Measurements from ENCODE around the gene PLCB3.
A peak's percentile ranks its signal among the peaks of the same experiment; 100 is the strongest.

PLCB3 gene

GRCh38 chr11:64268025-64268892 is 16.9 kb downstream of the PLCB3 start:
- no peak for DNase-seq

- peak; percentile 41 to 53 for DNase-seq
Measured at GRCh38 chr11:64268893-64269539, 17.7 kb downstream of the PLCB3 start.

GRCh38 chr11:64269540-64270220 is 18.4 kb downstream of the PLCB3 start:
- DNase-seq, result peak; percentile 98

GRCh38 chr11:64275031-64275800 is 23.9 kb downstream of the PLCB3 start:
- no peak for DNase-seq

GRCh38 chr11:64275841-64276240 is 24.5 kb downstream of the PLCB3 start:
- DNase-seq, result no peak

- DNase-seq, result no peak
Measured at GRCh38 chr11:64276653-64277431, 25.5 kb downstream of the PLCB3 start.

- no peak for DNase-seq
Measured at GRCh38 chr11:64278576-64279190, 27.4 kb downstream of the PLCB3 start.

- no peak for DNase-seq
Measured at GRCh38 chr11:64281957-64282770, 30.8 kb downstream of the PLCB3 start.

- DNase-seq, result no peak
Measured at GRCh38 chr11:64283092-64283491, 31.8 kb downstream of the PLCB3 start.

GRCh38 chr11:64284048-64284961 is 33.0 kb downstream of the PLCB3 start, which contains the start of gene BAD:
BAD (minus strand) TSS chr11:64284665; CDS start chr11:64284368, 297 bp downstream.
- peak; percentile 95 to 96 for DNase-seq

GRCh38 chr11:64284962-64285884 is 33.9 kb downstream of the PLCB3 start, which contains the start of gene GPR137:
GPR137 (plus strand) TSS chr11:64285848; CDS start chr11:64286525, 677 bp downstream.
- peak; percentile 91 to 93 for DNase-seq

- no peak for DNase-seq
Measured at GRCh38 chr11:64285885-64286800, 34.8 kb downstream of the PLCB3 start.

GRCh38 chr11:64286801-64287159 is 35.5 kb downstream of the PLCB3 start:
- no peak for DNase-seq

- no peak for DNase-seq
Measured at GRCh38 chr11:64287676-64288352, 36.5 kb downstream of the PLCB3 start.

- no peak for DNase-seq
Measured at GRCh38 chr11:64288353-64288750, 37.0 kb downstream of the PLCB3 start.

- no peak for DNase-seq
Measured at GRCh38 chr11:64289002-64289564, 37.8 kb downstream of the PLCB3 start.

All from CD4-positive, alpha-beta T cell treated with Interleukin-4 for 1 hour (primary cell).